A673 (cell line): ENCODE data around the gene EGFL8.

Experiments
- EZH2 ChIP-seq: fragments of 200-600 bp; sonication (generic); IDR thresholded peaks from 2 replicates; pipeline ENCODE4 v1.6.1; 2017; ENCODE audit warnings: borderline replicate concordance, low read depth, mild to moderate bottlenecking, mixed read lengths, antibody characterized with exemption, low read length; ENCODE audit not compliant: poor library complexity, severe bottlenecking
- TF ChIP-seq, protein P1 (sequence below): fragments of 300-800, 200-600 bp; sonication (generic); conservative IDR thresholded peaks from 2 replicates; pipeline ENCODE4 v1.5.1; 2017; ENCODE audit warnings: low read depth, mild to moderate bottlenecking, antibody characterized with exemption, low read length, moderate library complexity, mixed read lengths

DNA sequence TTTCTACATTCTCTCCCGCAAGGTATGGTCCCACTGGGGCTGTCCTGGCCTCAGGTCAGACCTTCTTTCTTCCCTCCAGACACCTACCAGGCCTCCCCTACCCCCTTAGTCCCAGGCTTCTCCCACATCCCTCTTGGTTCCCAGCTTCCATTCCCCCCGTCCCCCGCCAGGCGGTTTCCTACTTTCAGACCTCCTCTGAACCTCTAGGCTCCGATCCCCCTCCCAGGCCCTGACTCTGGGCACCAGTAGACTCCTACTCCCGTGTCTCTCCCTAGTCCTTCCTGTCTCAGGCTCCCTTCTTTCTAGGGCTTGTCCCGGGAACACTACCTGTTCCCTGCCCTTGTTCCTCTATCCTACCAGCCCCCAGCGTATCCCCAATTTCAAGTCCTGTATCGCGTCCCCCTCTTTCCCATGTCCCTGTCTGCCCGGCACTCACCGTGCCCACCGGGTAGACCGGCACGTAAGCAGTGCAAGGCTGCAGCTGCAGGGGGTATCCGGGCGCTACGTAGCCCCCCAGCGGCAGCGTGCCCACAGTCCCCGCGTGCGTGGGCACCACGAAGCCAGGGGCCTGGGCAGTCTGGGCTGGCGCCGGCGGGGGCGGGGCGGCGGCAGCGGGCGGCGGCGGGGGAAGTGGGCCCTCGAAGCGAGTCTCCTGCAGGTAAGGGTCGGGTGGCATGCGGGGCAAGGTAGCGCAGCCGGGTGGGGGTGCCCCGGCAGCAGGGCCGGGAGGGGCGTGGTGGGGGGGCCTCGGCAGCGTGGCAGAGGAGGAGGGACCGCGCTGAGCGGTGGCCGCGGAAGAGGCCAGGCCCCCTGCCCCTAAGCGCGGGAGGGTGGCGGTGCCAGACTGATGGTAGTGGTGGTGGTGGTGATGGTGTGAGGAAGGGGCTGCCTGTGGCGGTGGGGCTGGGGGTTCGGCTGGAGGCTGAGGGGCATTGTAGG, 14.2 kb upstream of the EGFL8 start:
- TF ChIP-seq, protein P1, sequence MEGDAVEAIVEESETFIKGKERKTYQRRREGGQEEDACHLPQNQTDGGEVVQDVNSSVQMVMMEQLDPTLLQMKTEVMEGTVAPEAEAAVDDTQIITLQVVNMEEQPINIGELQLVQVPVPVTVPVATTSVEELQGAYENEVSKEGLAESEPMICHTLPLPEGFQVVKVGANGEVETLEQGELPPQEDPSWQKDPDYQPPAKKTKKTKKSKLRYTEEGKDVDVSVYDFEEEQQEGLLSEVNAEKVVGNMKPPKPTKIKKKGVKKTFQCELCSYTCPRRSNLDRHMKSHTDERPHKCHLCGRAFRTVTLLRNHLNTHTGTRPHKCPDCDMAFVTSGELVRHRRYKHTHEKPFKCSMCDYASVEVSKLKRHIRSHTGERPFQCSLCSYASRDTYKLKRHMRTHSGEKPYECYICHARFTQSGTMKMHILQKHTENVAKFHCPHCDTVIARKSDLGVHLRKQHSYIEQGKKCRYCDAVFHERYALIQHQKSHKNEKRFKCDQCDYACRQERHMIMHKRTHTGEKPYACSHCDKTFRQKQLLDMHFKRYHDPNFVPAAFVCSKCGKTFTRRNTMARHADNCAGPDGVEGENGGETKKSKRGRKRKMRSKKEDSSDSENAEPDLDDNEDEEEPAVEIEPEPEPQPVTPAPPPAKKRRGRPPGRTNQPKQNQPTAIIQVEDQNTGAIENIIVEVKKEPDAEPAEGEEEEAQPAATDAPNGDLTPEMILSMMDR, result no peak
- TF ChIP-seq EZH2, result no peak
